HG03442 (cell line): ENCODE data around the gene CCDC90B.
A peak's percentile ranks its signal among the peaks of the same experiment; 100 is the strongest.
"Not testable (repeated sequence)": the region's sequence is repeated elsewhere in the genome, so short reads cannot be mapped to it uniquely, and the experiment has no call there.

Experiments used
- ATAC-seq: cut with Tn5 transposase; IDR thresholded peaks from one replicate; pipeline ENCODE4 v1.9.1; 2021; ENCODE audit warnings: mild to moderate bottlenecking, moderate library complexity; ENCODE audit not compliant: unreplicated experiment

Gene CCDC90B

DNA sequence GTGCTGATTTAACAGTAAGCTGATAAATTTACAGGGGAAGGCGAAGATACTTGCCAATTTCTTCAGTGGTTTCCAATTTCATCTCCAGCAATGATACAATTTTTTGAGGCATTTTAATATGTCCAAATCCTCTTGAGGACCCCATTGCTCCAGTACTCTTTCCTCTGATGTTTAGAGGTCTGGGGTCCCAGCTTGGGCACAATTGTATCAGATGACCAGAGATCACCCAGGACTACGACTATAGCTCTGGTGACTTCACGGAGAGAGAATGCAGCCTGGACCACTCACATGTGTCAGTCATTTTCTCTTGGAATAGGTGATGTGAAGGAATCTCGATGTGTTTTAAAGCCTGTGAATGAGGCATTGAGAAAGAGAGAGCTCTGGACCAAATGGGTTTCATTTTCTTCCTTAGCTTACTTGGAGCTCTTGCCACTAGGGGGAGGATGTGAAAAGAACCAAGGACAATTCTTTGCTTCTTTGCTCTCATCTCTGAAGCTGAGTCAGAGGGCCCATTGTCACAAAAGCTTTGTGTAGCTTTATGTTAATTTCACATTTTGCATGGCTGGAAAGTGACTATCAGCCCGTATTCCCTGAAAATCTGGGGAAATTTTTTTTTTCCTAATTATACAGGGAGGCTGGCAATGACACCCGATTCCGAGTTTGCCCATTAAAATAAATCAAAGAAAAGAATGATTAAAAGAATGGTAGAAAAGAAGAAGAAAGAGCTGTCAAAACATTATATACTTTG is 6.7 kb upstream of the CCDC90B start:
- ATAC-seq: peak; percentile 68

DNA sequence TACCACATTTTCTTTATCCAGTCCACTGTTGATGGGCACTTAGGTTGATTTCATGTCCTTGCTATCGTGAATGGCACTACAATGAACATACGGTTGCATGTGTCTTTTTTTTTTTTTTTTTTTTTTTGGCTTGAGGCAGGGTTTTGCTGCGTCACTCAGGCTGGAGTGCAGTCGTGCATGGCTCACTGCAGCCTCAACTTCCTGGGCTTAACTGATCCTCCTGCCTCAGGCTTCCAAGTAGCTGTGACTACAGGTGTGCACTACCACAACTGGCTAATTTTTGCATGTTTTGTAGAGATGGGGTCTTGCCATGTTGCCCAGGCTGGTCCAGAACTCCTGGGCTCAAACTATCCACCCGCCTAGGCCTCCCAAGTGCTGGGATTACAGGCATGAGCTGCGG is 1.5 kb upstream of the CCDC90B start:
- ATAC-seq: no peak

DNA sequence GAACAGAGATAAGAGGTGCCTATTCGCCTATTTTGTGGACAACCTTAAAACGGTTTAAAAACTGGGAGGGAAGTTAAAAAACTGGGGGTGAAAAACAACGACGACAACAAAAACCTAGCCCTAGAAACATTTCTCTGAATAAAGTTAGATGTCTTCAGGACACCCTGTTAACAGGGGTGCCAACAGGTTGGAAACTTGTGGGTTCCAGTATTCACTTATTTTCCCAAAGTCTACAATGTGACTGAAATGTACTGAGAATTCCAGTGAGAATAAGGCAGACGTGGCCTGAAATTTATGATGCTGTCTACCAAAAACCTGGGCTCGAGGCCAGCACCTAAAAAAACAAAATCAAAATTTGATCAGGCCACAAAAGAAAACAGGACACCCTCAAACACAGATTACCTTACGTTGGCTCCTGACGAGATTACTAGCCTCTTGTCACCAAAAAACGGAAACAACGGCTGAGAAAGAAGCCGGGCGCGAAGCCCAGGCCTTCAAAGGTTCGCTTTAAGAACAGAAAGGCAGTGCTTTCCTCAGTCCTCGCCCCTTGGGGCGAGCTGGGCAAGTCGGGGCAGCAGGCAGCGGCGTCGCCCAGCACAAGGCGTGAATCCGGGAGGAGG is 906 bp downstream of the CCDC90B start:
- peak; percentile 41 for ATAC-seq

DNA sequence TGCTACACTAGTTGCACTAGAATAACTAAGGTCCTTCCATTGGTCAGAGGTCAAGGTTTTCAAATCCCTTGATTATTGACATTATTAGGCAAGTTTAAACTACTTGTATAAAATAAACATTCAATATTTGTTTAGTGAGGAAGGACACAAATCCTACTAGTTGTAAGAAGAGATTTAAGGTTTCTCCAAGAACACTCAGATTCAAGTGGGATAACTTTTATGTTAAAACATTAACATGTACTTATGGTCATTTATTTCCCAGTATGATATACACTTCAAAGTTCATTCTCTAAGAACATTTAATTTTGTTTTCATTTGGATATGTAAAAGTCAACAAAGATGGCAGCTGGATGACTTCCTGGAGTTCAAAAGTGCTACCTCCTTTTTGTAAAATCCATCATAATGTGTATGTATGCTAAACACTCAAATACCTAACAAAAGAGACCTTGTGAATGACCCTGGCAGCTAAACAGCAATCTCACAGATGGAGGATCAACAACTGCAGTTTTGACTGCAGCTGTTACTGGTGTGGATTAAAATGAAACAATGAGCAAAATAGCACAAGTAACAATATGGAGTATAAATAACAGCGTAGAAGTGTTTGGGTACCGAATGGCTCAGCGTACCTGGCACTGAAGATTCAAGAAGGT is 1.5 kb downstream of the CCDC90B start:
- no peak for ATAC-seq

DNA sequence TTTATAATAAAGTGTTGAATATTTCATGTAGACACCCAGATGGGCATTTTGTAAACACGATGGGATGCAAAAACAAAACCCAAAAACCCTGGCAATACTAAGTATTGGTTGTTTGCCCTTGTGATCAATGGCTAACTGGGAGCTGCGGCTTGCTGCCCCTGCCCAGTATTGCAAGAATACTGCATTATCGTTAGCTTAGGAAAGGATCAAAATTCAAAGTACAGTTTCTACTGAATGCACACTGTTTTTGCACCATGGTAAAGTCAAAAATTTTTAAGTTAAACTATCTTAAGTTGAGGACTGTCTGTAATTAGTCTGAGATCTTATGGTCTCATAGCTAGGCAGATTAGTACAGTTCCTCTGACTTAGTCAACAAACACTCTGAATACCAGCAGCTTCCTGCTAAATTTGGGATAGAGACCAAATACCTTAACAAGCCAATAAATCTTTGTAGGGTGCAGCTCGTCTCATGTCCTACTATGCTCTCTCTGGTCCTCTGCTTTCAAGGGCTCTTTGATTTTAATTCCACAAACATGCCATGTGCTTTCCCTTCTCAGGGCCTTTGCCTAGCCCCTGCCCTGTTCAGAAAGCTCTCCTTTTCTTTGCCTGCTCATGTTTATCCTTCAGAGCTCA is 4.0 kb downstream of the CCDC90B start:
- ATAC-seq: no peak

DNA sequence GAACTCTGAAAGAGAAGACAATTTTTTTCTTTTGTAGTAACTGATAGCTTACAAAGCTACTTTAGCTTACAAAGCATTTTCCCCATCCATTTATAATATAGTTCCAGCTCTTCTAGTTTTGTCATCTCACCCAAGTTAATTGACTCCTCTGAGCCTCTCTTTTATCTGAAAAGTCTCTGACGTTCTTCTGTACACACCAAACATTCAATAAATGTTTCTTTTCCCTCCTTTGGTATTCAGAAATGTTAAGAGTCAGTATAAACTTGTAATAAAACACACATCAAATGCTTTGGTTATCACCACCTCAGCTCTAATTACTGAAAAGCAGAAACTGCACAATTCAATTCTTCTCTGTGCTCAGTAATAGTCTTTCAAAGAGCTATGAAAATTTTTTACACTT is 5.9 kb downstream of the CCDC90B start:
- ATAC-seq: no peak

DNA sequence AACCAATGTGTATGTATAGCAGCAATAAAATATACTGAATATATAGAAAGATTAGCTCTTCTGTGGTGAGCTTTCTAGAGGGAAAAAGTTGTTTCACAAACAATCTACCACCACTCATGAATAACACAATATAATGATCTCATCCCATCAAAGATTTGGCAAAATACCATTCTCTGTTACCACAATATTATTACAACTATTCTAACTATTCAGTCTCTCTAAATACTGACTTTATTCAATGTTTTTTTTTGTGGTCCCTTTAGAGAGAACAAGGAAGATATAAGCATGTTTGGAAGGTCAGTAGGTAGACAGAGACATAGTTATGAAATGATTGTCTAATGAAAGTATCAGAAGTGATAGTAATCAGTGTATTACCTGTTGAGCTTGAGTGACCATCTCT is 7.8 kb downstream of the CCDC90B start:
- ATAC-seq: no peak

DNA sequence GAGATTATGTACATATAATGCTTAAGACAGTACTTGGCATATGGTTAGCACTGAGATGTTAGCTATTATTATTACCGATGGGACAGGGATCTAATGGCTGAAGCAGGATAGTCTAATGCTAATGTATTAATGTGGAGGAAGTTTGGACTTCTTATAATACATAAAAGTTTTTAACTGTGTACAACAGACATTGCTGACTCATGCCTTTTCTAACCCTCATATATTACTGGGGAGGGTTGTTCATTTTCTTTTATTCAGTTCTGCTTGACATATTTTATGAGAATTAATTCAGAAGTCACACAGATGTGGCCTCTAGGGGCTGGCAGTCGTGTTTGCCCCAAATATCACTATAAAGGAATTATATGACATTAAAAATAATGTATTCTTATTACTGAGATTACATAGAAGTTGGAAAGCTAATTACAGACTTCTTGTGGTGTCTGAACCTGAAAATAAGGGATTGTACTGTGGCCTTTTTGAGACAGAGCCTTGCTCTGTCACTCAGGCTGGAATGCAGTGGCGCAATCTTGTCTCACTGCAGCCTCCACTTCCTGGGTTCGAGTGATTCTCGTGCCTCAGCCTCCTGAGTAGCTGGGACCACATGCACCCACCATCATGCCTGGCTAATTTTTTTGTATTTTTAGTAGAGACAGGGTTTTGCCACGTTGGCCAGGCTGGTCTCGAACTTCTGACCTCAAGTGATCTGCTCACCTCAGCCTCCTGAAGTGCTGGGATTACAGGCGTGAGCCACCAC is 10.1 kb downstream of the CCDC90B start:
- no peak for ATAC-seq

DNA sequence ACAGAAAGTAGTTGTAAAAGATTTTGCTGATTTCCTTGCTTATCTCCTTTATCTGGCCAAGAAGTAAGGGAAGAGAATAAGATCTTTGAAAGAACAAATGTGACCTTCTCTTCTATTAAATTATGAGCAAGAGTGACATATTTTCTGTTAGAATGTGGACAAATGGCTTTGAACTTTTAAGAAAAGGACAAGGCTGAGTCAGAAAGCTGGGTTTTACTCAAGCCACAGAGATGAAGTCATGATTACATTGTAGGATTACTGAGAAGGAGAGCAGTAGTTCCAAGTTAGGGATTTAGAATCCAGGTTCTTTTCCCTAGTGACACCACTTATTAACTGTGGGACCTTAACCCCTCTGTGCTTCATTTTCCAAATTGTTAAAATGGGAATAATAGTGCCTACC is 13.5 kb downstream of the CCDC90B start:
- ATAC-seq: no peak

DNA sequence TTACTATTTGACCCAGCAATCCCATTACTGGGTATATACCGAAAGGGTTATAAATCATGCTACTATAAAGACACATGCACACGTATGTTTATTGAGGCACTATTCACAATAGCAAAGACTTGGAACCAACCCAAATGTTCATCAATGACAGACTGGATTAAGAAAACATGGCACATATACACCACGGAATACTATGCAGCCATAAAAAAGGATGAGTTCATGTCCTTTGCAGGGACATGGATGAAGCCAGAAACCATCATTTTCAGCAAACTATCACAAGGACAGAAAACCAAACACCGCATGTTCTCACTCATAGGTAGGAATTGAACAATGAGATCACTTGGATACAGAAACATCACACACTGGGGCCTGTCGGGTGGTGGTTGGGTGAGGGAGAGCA is 14.4 kb downstream of the CCDC90B start:
- ATAC-seq: not testable (repeated sequence)

DNA sequence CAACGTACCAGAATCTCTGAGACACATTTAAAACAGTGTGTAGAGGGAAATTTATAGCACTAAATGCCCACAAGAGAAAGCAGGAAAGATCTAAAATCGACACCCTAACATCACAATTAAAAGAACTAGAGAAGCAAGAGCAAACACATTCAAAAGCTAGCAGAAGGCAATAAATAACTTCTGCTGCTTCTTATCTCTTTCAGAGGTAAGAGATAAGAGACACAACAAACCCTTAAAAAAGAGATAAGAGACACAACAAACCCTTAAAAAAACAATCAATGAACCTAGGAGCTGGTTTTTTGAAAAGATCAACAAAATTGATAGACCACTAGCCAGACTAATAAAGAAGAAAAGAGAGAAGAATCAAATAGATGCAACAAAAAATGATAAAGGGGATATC is 17.1 kb downstream of the CCDC90B start:
- not testable (repeated sequence) for ATAC-seq

DNA sequence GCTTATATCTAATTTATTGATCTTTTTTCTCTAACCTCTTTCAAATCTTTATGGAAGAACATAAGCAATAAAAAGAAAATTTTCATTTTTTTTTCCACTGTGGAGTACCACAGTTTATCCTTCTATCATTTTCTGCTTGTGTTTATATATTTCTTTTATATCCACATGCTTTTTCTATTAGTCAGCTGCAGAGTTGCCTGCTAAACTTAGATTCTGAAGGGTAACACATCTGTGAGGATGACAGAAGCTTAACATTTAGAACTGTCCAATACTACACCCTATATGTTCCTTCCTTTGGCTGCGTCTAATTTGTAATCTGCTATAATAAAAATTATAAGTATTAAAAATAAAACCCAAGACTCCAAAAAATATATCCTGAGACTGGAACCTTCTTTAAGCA is 20.8 kb downstream of the CCDC90B start:
- ATAC-seq: no peak

DNA sequence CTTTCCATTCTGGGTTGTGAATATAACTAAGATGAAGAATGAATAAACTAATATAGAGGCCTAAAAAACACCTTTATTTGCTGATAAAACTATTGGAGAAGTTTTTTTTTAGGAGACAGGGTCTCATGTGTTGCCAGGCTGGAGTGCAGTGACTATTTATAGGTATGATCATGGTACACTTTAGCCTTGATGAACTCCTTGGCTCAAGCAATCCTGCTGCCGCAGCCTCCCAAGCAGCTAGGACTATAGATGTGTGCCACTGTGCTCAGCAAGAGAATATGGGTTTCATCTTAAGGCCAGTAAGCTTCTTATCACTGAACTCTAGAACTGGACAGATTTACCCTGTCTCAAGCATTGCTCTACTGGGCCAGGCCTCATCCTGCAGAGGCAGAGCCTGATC is 26.6 kb downstream of the CCDC90B start:
- ATAC-seq: no peak

DNA sequence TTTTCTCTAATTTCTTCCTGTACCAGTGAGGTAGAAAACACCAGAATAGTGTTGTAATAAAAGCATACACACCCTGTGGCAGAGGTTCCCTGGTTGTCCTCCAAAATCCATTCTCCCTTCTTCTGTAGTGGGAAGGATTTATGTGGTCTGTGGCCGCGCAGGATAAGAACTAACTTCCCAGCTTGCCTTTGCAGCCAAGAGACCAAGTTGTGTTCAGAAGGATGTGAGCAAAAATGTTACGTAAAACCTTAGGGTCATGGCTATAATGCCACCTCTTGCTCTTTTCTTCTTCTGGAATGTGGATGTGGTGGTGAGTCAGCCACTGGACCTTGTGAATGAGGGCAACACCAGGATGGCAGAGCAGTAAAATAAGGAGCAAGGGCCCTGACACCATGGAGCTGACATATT is 28.4 kb downstream of the CCDC90B start:
- ATAC-seq: no peak

DNA sequence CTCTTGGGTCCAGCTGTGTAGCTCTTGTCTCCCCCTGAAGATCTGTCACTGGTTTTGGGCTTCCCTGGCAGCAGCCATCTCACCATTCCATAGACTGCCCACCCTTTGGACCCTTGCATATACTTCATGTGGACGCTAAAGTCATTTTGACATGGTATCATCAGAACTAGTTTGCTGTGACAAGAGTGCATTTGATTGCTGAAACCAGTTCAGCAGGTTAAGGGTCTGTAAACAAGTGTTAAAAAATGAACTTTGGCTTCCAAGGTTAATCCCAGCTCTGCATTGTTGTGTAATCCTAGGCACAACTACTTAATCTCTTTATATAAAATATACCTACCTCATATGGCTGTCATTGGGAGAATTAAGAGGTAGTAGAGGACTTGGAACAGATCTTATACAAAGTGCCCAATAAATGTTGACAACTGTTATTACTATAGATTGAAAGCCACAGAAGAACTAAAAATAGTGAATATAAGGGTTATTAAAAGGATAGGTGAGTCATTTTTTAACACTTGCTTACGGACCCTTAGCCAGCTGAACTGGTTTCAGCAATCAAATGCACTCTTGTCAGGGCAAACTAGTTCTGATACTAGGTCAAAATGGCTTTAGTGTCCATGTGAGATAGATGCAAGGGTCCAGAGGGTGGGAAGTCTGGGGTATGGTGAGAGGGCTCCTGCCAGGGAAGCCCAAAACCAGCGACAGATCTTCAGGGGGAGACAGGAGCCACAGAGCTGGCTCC is 29.4 kb downstream of the CCDC90B start:
- no peak for ATAC-seq

DNA sequence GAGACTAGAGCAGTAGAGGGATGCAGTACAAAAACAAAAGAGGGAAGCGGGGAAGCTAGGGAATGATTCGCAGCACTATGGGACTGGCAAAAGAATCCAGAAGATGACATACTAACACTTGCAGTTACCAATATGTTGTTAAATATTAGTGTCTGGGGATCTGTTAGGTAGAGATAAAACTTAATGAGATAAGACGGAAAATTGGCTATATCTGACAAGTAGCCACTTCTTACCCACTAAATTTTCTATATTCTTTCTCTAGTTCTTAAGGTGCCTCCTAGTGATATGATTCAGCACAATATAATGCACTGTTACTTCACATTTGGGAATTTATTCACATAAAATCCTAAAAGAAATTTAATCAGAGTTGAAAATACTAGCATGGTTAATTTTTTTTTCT is 30.8 kb downstream of the CCDC90B start:
- no peak for ATAC-seq

DNA sequence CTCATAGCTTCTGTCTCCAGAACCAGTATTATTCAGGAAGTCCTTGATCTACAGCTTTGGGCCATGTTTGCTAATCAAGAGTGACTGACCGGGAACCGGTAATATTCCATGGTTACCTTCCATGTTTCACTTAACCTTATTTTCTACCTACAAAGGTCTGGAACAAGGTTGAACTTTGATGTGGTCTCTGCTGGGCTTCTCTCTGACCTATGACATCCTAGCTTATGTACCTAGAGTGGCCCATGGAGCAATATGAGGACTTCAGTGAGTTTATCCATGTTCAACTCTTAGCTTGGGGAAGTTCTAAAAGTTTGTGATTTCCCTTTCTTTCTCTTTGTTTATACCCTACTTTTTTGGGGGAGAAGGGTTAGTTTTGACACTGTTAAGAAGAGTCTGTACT is 33.2 kb downstream of the CCDC90B start:
- no peak for ATAC-seq

DNA sequence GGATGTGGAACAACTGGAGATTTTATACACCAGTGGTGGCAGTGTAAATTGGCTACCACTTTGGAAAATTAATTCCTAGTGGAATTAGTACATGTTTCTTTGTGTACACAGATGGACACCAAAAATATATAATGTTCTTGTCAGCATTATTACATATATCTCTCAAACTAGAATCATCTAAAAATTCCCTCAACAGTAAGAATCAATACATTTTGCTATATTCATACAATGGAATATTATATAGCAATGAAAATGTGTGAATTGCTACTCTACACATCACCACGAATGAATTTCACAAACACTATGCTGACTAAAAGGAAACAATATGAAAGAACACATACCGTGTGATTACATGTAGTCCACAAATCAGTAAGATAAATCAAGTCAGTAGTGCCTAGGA is 33.9 kb downstream of the CCDC90B start:
- ATAC-seq: no peak

DNA sequence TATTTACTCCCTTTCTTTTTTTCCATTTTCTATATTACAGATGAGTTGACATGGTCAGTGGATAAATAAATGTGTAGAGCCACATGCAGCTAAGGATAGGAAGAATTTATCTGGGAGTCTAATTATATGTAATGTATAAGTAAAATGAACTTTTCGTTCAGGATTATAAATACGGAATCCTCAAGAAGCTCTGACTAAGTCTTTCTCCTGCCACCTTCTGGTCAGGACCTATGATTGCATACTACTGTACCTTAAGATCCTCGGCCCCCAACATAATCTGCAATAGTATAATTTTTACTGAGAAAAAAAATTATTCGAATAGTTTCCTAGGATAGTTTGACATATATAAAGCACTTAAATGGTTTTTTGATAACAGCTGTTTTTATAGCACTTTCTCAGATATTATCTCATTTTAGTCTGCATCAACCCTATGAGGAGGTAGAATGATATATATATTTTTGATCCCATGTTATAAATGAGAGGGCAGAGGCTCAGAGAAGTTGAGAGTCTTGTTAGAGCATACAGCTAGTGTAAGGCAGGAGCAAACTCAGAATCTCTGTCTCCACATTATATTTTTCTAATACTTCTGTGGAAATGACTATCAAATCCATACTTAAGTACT is 36.1 kb downstream of the CCDC90B start:
- peak; percentile 78 for ATAC-seq

DNA sequence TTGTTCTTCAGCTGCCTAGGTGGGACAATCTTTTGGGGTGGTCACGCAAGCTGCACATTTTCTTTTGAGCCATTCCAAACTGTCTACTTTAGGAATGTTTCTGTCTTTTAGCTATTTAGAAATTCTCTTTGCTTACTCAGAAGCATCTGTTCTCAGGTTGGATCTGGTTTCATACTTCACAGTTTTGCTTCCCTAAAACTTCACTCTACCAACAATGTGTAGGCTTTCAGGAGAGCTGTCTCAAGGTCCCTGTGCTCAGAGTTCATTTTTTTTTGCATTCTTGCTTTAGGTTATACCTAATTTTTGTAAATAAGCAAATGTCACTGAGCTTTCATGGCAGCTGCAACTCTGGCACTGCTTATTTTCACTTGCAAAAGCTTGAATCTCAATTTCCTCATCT is 36.7 kb downstream of the CCDC90B start:
- no peak for ATAC-seq
